HEK293T (cell line): ENCODE data around the gene PMF1.
A peak's percentile ranks its signal among the peaks of the same experiment; 100 is the strongest.

Experiments
- CTCF ChIA-PET: fragments of 350-600 bp; formaldehyde crosslinking; extraction: SDS; loops from one replicate; lab custom pipeline; 2021; ENCODE audit warnings: antibody characterized with exemption, inconsistent platforms; lab: Yijun Ruan, JAX
- POLR2A ChIA-PET: fragments of 350-600 bp; formaldehyde crosslinking; extraction: SDS; loops from one replicate; lab custom pipeline; 2020; ENCODE audit warnings: antibody characterized with exemption, inconsistent platforms; lab: Yijun Ruan, JAX
- DNase-seq: peaks from one replicate; pipeline ENCODE4 v3.0.0; 2012; ENCODE audit warnings: mixed read lengths; ENCODE audit errors: extremely low spot score
- ARNT ChIP-seq: fragments of 450-650 bp; IDR thresholded peaks from 2 replicates; pipeline ENCODE4 v1.6.1; 2017; ENCODE audit warnings: mild to moderate bottlenecking
- BHLHE40 ChIP-seq: fragments of 450-650 bp; IDR thresholded peaks from 2 replicates; pipeline ENCODE4 v1.6.1; 2016; ENCODE audit warnings: mild to moderate bottlenecking, moderate library complexity, borderline replicate concordance
- CTBP1 ChIP-seq: fragments of 450-650 bp; IDR thresholded peaks from 2 replicates; pipeline ENCODE4 v1.6.1; 2016; ENCODE audit warnings: borderline replicate concordance
- ELF4 ChIP-seq: fragments of 450-650 bp; IDR thresholded peaks from 2 replicates; pipeline ENCODE4 v1.6.1; 2017; ENCODE audit warnings: antibody characterized with exemption
- FOXA1 ChIP-seq: fragments of 450-650 bp; IDR thresholded peaks from 2 replicates; pipeline ENCODE4 v1.6.1; 2016; ENCODE audit warnings: mild to moderate bottlenecking
- FOXK2 ChIP-seq: fragments of 450-650 bp; IDR thresholded peaks from 2 replicates; pipeline ENCODE4 v1.6.1; 2016; ENCODE audit warnings: mild to moderate bottlenecking
- FOXM1 ChIP-seq: fragments of 450-650 bp; IDR thresholded peaks from 2 replicates; pipeline ENCODE4 v1.6.1; 2017; ENCODE audit warnings: mild to moderate bottlenecking, borderline replicate concordance
- HDGF ChIP-seq: fragments of 450-650 bp; IDR thresholded peaks from 2 replicates; pipeline ENCODE4 v1.6.1; 2017; ENCODE audit warnings: antibody characterized with exemption, borderline replicate concordance
- L3MBTL2 ChIP-seq: fragments of 450-650 bp; conservative IDR thresholded peaks from 2 replicates; pipeline ENCODE4 v1.6.1; 2016; ENCODE audit warnings: mild to moderate bottlenecking
- LEF1 ChIP-seq: fragments of 450-650 bp; IDR thresholded peaks from 2 replicates; pipeline ENCODE4 v1.6.1; 2017; ENCODE audit warnings: mild to moderate bottlenecking, borderline replicate concordance
- NFRKB ChIP-seq: fragments of 450-650 bp; IDR thresholded peaks from 2 replicates; pipeline ENCODE4 v1.6.1; 2016; ENCODE audit warnings: mild to moderate bottlenecking, moderate library complexity
- SP1 ChIP-seq: fragments of 450-650 bp; IDR thresholded peaks from 2 replicates; pipeline ENCODE4 v1.6.1; 2017
- SUZ12 ChIP-seq: fragments of 450-650 bp; IDR thresholded peaks from 2 replicates; pipeline ENCODE4 v1.6.1; 2016; ENCODE audit warnings: mild to moderate bottlenecking
- TARDBP ChIP-seq: fragments of 450-650 bp; IDR thresholded peaks from 2 replicates; pipeline ENCODE4 v1.6.1; 2016
- ZNF384 ChIP-seq: fragments of 450-650 bp; IDR thresholded peaks from 2 replicates; pipeline ENCODE4 v1.6.1; 2016
- TF ChIP-seq, protein P1 (sequence below): fragments of 450-650 bp; IDR thresholded peaks from 2 replicates; pipeline ENCODE4 v1.6.1; 2016

Gene PMF1

GRCh38 chr1:156276966-156277381 lies 64.2 kb downstream of the PMF1 start:
- POLR2A ChIA-PET: no interaction called here
- CTCF ChIA-PET: no interaction called here
- TF ChIP-seq NFRKB (no peak), CTBP1 (no peak), SUZ12 (no peak), L3MBTL2 (no peak), FOXA1 (no peak), FOXM1 (no peak), TARDBP (no peak), LEF1 (no peak)
- TF ChIP-seq, protein P1, sequence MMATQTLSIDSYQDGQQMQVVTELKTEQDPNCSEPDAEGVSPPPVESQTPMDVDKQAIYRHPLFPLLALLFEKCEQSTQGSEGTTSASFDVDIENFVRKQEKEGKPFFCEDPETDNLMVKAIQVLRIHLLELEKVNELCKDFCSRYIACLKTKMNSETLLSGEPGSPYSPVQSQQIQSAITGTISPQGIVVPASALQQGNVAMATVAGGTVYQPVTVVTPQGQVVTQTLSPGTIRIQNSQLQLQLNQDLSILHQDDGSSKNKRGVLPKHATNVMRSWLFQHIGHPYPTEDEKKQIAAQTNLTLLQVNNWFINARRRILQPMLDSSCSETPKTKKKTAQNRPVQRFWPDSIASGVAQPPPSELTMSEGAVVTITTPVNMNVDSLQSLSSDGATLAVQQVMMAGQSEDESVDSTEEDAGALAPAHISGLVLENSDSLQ: no peak
- DNase-seq: no peak

DNA sequence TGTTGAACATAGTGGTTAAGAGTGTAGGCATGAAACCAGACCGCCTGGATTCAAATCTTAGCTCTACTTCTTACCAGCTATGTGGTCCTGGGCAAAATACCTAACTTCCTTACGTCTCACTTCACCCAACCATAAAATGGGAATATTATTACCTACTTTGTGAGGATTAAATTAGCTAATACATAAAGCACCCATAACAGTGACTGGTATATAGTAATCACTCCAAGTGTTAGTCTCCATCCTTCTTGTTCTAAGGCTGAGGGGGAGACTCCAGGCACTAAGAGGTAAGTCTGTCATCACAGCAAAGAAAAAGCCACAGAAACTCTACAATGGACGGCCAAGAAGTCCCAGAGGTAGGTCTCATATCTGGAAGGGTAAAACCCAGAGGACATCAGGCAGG lies 67.0 kb downstream of the PMF1 start:
- ChIA-PET CTCF (interaction anchor here (1.0 kb wide), 1 partner anchor 8 kb away, joined by 3 read pairs; no protein-coding TSS in a partner anchor), POLR2A (interaction anchor here (1.0 to 2.6 kb wide), 4 partner anchors 8 to 67 kb away, joined by 3 to 7 read pairs (median 4); partner anchors contain the start of gene PMF1)
- TF ChIP-seq L3MBTL2 (no peak), CTBP1 (no peak), SUZ12 (no peak), HDGF (no peak), TARDBP (no peak), ZNF384 (no peak), SP1 (no peak), ARNT (no peak), LEF1 (no peak), ELF4 (no peak), BHLHE40 (no peak), FOXM1 (no peak)
- TF ChIP-seq, protein P1: no peak
- DNase-seq: no peak

DNA sequence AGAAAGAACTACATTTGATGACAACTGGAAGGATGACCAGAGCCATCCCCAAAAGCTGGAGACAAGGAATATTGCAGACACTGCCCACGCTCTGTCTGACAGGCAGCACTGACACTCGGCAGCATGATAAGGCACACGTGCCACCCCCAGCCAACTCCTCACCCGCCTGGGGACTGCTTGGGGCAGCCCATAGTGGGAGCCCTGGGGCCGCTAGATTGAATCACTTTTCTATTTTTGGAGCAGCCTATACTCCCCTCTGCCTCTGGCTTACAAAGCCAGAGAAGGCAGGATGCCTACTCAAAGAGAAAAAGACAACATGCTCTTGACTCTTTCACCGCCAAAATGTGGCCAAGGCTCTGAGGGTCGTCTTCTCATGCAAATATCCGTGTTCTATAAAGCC lies 68.5 kb downstream of the PMF1 start:
- CTCF ChIA-PET: interaction anchor here (0.6 to 0.9 kb wide), 2 partner anchors 38 to 90 kb away, joined by 3 read pairs; no protein-coding TSS in a partner anchor
- POLR2A ChIA-PET: interaction anchor here (1.0 to 5.7 kb wide), 6 partner anchors 9 to 68 kb away, joined by 3 to 71 read pairs (median 8); partner anchors contain the start of genes CCT3, GLMP, PMF1 and TSACC
- peak; percentile 43 for DNase-seq
- TF ChIP-seq ARNT (no peak), FOXA1 (no peak), ELF4 (no peak), HDGF (no peak), SP1 (no peak), LEF1 (no peak), BHLHE40 (no peak), ZNF384 (no peak), TARDBP (no peak), FOXK2 (no peak), L3MBTL2 (no peak), NFRKB (no peak), CTBP1 (no peak), FOXM1 (no peak)
- TF ChIP-seq, protein P1: no peak

DNA sequence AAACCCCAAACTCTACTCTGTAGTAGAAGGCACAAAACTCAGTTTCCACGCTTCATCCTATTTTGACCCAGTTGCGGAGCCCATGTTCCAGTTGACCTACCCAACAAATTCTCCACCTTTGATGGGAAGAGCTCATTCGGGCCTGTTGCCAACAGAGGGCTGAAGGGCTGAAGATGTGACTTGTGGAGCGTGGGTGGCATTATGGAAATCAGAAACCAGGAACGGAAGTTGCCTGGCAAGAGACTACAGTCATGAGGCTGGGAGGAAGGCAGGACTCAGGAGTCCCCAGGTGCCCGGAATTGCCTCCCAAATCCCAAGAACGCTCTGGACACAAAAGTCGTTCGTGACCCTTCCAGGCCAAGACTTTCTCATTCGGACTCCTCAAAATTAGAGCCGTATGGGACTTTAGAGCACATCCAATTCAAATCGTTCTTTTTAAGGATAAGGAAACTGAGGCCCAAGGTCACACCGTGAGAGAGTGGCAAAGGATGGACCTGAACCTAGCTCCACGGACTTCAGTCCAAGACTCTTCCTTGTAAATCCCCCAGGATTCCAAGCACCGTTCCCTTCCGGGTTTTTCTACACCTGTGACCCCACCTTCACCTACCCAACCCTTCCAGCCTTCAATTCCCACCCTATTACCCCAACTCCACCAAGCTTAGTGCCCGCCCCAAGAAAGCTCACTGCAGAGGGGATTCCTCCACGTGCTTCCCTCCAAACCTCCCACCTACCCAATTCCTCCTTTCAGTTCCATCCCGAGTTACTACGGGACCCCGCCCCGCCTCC lies 69.1 kb downstream of the PMF1 start:
- POLR2A ChIA-PET: interaction anchor here (0.6 to 5.7 kb wide), 25 partner anchors 10 to 177 kb away, joined by 3 to 71 read pairs (median 5); partner anchors contain the start of genes CCT3, GLMP, PMF1 and SLC25A44
- no peak for TF ChIP-seq FOXM1
- no peak for TF ChIP-seq HDGF
- TF ChIP-seq TARDBP: no peak
- no peak for TF ChIP-seq SUZ12
- TF ChIP-seq, protein P1: no peak
- no peak for TF ChIP-seq FOXA1
- TF ChIP-seq ARNT: no peak
- no peak for TF ChIP-seq SP1
- TF ChIP-seq BHLHE40: no peak
- no peak; the same call in 1 of the 2 replicates for TF ChIP-seq L3MBTL2
- TF ChIP-seq ELF4: no peak; the same call in 1 of the 2 replicates
- no peak for TF ChIP-seq FOXK2
- TF ChIP-seq NFRKB: no peak
- no peak for TF ChIP-seq LEF1
- TF ChIP-seq CTBP1: no peak
- no peak for TF ChIP-seq ZNF384
- peak; percentile 48 for DNase-seq
- CTCF ChIA-PET: interaction anchor here (0.6 to 1.4 kb wide), 3 partner anchors 38 to 89 kb away, joined by 3 to 5 read pairs (median 3); no protein-coding TSS in a partner anchor
